GM12874 (cell line): ENCODE results near the gene ADGRB3.

Source experiments
- TF ChIP-seq, protein P1 (sequence below): IDR thresholded peaks from 2 replicates; pipeline ENCODE4 v1.5.1; 2011; ENCODE audit warnings: low read depth, mild to moderate bottlenecking, control low read depth, low read length, moderate library complexity; ENCODE audit not compliant: insufficient read depth

Gene ADGRB3

DNA sequence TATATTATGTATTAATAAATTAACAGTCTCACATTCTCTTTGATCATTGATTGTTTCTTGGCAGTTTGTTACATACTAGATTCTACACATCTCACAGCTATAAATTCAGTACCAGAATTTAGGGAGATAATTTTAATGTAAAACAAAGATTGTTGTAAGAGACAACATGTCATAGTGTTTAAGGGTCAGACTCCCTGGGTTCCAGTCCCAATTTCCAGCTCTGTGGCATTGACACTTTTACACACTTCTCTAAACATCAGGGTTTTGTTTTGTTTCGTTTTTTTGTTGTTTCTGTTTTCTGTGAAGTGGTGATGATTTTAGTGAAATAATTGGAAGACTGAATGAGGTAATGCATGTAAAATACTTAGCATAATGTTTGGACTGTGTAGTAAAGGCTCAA is 19.9 kb downstream of the ADGRB3 start:
- TF ChIP-seq, protein P1, sequence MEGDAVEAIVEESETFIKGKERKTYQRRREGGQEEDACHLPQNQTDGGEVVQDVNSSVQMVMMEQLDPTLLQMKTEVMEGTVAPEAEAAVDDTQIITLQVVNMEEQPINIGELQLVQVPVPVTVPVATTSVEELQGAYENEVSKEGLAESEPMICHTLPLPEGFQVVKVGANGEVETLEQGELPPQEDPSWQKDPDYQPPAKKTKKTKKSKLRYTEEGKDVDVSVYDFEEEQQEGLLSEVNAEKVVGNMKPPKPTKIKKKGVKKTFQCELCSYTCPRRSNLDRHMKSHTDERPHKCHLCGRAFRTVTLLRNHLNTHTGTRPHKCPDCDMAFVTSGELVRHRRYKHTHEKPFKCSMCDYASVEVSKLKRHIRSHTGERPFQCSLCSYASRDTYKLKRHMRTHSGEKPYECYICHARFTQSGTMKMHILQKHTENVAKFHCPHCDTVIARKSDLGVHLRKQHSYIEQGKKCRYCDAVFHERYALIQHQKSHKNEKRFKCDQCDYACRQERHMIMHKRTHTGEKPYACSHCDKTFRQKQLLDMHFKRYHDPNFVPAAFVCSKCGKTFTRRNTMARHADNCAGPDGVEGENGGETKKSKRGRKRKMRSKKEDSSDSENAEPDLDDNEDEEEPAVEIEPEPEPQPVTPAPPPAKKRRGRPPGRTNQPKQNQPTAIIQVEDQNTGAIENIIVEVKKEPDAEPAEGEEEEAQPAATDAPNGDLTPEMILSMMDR: no peak

DNA sequence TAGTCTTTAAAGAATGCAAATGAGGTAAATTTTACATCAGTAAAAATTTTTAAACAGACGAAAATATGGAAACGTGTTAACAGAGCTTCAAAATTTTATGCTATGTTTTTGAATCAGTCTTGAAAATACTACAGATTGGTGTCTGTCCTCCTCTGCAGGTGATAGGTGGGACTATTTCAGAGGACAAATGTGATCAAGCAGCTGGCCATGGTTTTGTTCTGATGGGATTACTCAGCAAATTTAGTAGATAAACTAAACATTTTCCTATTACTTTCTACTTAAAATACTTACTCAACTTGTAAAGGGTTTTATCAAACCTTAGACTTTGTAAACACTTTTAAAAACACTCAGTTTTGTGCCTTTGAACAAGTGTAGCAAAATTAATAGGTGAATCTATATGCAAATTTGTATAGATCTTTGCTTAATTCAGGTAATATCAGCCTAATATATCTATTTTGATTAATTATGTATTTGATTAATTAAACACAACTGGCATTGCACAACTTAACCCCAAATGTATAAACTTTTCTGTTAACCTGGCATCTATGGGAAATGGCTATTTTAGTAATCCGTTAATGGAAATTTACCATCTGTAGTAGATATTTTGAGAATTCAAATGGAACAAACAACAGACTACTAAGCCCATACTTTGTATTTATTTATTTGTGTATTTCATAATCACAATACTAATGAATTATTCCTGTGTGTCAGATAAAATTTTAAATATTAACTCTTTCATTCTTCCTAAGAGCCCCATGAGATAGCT is 22.5 kb downstream of the ADGRB3 start:
- TF ChIP-seq, protein P1: no peak

DNA sequence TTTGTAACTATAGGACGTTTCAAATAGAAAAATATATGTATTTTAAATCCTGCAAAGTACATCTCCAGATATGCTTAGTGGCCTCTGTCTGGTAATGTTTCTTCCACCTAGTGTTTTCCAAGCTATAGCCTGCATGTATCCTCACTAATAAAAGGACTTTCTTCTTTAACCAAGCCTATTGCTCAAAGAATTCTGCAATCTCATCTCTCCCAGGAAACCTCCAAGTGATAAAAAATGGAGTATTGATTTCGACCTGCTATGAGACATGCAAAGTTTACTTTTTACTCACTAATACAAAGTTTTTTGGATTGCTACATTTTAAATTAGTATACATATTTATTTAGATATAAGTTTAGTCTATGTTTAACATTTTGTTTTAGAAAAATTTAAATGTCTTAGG is 23.3 kb downstream of the ADGRB3 start:
- TF ChIP-seq, protein P1: no peak

DNA sequence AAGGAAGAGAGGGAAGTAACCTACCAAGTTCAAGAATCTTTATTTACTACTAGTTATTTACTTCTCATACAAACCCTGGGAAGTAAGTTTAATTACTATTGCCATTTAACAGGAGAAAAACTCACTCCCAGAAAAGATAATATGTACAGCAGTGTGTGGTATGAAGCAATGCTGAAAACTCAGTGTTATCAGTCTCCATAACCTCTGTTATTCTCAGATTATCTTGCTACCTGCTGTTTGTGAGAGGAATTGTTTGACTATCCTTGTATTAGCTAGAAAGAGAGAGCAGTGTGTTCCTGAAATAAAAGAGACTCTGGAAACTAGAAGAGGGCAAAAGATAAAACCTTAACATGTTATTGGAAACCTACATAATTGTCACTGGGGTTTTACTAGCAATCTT is 38.2 kb downstream of the ADGRB3 start:
- TF ChIP-seq, protein P1: no peak

DNA sequence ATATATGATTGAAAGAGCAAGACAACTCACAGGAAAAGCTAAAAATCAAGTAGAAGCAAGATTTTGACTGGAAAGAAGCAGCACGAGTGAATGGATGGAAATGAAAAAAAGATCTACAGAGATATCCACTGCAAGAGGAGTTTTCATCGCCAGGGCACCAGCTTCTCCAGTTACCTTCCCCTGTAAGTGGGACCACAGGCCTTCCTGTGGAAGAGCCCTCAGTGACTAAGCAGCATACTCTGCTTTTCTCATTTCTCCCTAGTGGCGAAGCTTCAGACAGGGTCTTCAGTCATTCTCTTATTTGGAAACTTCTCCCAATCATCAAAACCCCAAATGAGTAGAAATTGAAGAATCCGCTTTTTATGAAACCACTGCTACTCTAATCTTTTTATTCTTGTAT is 40.5 kb downstream of the ADGRB3 start:
- TF ChIP-seq, protein P1: no peak

DNA sequence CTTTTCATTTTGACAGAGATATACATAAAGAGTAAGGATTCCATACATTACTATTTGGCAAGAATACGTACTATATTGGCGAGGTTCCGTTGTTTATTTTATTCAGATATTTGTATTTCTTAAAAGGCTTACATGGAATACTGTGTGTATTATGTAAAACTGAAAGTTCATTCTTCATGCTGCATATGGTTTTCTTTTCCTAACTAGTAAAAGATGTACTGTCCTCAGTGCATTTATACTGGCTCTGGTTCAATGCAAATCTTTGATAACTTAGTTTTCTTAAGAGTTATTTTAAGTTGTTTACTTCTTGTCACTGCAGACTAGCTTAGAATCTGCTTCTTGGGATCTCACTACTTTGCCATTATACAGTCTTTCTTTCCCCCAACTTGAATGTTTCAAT is 42.0 kb downstream of the ADGRB3 start:
- TF ChIP-seq, protein P1: no peak

DNA sequence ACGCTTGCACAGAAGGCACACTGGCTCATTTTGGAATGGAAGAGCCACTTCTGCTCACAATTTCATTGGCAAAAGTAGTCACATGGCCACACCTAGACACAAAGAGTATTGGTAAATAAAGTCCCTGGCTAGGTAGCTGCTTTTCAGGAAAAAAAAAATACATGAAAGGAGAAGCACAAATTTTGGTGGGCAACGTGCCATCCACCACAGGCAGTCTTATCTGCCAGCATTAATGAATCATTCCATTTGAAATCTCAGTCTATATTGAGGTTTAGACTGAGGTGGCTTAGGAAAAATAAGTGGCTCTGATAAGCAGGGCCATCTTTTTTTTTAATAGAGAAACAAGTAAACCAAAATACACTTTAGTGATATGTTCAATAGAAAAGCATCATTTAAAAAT is 44.3 kb downstream of the ADGRB3 start:
- TF ChIP-seq, protein P1: no peak

DNA sequence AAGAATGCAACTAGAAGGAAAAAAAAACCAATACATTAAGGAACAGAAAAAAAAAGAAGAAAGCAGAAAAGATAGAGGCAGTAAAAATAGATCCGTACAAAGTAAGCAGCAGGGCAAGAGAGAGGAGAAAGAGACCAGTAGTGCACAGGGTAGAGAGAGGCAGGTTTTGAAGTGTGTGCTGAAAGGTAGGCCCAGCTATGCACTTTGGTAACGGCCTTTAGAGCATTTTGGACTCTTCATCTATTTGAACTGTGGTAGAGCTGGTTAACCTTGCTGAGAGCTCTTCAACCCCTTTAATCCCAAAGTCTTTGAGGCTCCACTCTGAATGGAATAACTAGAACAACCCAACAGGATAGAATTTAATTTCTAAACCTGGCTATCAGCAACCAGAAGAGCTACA is 45.2 kb downstream of the ADGRB3 start:
- TF ChIP-seq, protein P1: no peak
